ENCODE results near the gene MISP. TPM values are rescaled to one million over a fixed set of nuclear protein-coding genes. Genes with fewer than 3 reads are reported as not detected.

Gene MISP
- total and polyA plus RNA-seq, 7 donors, result 0.36 to 456 (median 289) TPM; not detected in 3

GRCh38 chr19:788983-789700, 38.2 kb downstream of the MISP start:
- Histone ChIP-seq H3K27ac (peak overlapping the region; percentile 35 to 55 (median 42)), H3K4me3 (no peak overlapping the region), H3K9me3 (no peaks in the 10 kb centered on the region), H3K27me3 (no peaks in the 10 kb centered on the region), H3K4me1 (peaks cover 0 to 11% (median 0%) of the 10 kb centered on the region in 4 donors), H3K36me3 (no peaks in the 10 kb centered on the region)
- DNase-seq, result no peak
- TF ChIP-seq EP300 (IDR thresholded peaks at IDR 0.05) (no peak), POLR2AphosphoS5 (IDR thresholded peaks at IDR 0.05) (no peak), POLR2A (IDR thresholded peaks at IDR 0.05) (no peak), CTCF (IDR thresholded peaks at IDR 0.05) (no peak)
- intact Hi-C loops (cut with DNase I), result no loop called here
- WGBS, 2 donors, result 58 to 76% methylated on average over 33 of the region's 33 CpGs

- 68 to 77% methylated on average over 9 of the region's 9 CpGs for WGBS, 2 donors
- no peaks in the 10 kb centered on the region for H3K36me3 ChIP-seq
- no peak overlapping the region for H3K4me3 ChIP-seq
- H3K4me1 ChIP-seq, result peaks cover 0 to 11% (median 0%) of the 10 kb centered on the region in 4 donors
- TF ChIP-seq POLR2AphosphoS5 (IDR thresholded peaks at IDR 0.05), result no peak
- no peak for TF ChIP-seq CTCF (IDR thresholded peaks at IDR 0.05)
- TF ChIP-seq POLR2A (IDR thresholded peaks at IDR 0.05), result no peak
- TF ChIP-seq EP300 (IDR thresholded peaks at IDR 0.05), result no peak
- H3K9me3 ChIP-seq, result no peaks in the 10 kb centered on the region
- intact Hi-C loops (cut with DNase I), result no loop called here
- peak overlapping the region; percentile 35 to 55 (median 42) for H3K27ac ChIP-seq
- H3K27me3 ChIP-seq, result no peaks in the 10 kb centered on the region
- no peak for DNase-seq
These were observed 38.8 kb downstream of the MISP start for GRCh38 chr19:789701-790060.

- Histone ChIP-seq H3K9me3 (no peaks in the 10 kb centered on the region), H3K4me3 (no peak overlapping the region), H3K27me3 (no peaks in the 10 kb centered on the region), H3K36me3 (no peaks in the 10 kb centered on the region), H3K27ac (no peak overlapping the region), H3K4me1 (peaks cover 0 to 19% (median 4%) of the 10 kb centered on the region in 4 donors)
- 89 to 91% methylated on average over 26 of the region's 26 CpGs for WGBS, 2 donors
- intact Hi-C loops (cut with DNase I), result no loop called here
- TF ChIP-seq POLR2A (IDR thresholded peaks at IDR 0.05) (no peak), CTCF (IDR thresholded peaks at IDR 0.05) (no peak), POLR2AphosphoS5 (IDR thresholded peaks at IDR 0.05) (no peak), EP300 (IDR thresholded peaks at IDR 0.05) (no peak)
- DNase-seq, result no peak
These were observed 40.2 kb downstream of the MISP start for GRCh38 chr19:791007-791566.

DNA sequence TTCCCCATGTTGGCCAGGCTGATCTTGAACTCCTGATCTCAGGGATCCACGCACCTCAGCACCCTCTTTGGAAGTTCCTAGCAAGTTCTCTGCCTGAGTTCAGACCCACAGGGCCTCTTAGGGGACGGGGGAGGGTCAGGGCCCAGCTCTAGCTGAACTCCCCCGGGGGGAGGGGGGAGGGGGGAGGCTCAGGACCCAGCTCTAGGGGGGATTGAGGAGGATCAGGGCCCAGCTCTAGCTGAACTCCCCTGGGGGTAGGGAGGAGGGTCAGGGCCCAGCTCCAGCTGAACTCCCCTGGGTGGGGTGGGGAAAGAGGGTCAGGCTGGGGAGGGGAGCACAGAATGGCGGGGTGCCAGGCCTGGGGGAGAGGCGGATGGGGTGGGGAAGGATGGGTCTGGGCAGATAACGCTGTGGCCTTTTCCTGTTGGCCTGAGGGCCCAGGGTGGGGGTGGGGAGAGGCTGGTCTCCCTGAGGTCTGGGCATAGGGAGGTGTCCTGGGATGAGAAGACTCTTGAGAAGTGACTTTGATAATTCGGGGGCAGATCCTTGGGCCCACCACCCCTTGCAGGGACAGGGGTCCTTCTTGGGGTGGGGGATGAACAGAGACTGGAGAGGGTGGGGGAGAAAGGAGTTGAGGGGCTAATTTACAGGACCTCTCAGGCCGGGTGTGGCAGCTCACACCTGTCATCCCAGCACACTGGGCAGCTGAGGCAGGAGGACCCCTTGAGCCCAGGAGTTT, 40.8 kb downstream of the MISP start:
- no peaks in the 10 kb centered on the region for H3K27me3 ChIP-seq
- WGBS, 2 donors, result 73 to 75% methylated on average over 8 of the region's 8 CpGs
- intact Hi-C loops (cut with DNase I), result no loop called here
- no peak for DNase-seq
- H3K4me1 ChIP-seq, result peaks cover 0 to 24% (median 10%) of the 10 kb centered on the region in 4 donors
- no peak overlapping the region for H3K4me3 ChIP-seq
- H3K36me3 ChIP-seq, result no peaks in the 10 kb centered on the region
- no peak for TF ChIP-seq POLR2A (IDR thresholded peaks at IDR 0.05)
- no peak for TF ChIP-seq EP300 (IDR thresholded peaks at IDR 0.05)
- no peak for TF ChIP-seq CTCF (IDR thresholded peaks at IDR 0.05)
- no peak for TF ChIP-seq POLR2AphosphoS5 (IDR thresholded peaks at IDR 0.05)
- H3K9me3 ChIP-seq, result no peaks in the 10 kb centered on the region
- H3K27ac ChIP-seq, result peak overlapping the region in 1 of 4 donors; percentile 46
